HFFc6 (cell line): ENCODE measurements around the gene GNB4. TPM values are rescaled to one million over a fixed set of nuclear protein-coding genes. Genes with fewer than 3 reads are reported as not detected.
A peak's percentile ranks its signal among the peaks of the same experiment; 100 is the strongest.

ENCODE experiments used
- DNase-seq: peaks from one replicate; pipeline ENCODE4 v3.0.0-alpha.2; 2018
- H3K27ac Mint-ChIP-seq: 2 replicates; pipeline ENCODE4 v1.8.0; 2020; ENCODE audit warnings: mild to moderate bottlenecking, mixed read lengths
- H3K27me3 Mint-ChIP-seq: 2 replicates; pipeline ENCODE4 v1.8.0; 2021; ENCODE audit warnings: mild to moderate bottlenecking, moderate library complexity, mixed read lengths; ENCODE audit not compliant: insufficient read depth
- H3K36me3 Mint-ChIP-seq: 2 replicates; pipeline ENCODE4 v1.8.0; 2021; ENCODE audit warnings: low read depth, mixed read lengths
- H3K4me1 Mint-ChIP-seq: 2 replicates; pipeline ENCODE4 v1.8.0; 2020; ENCODE audit warnings: low read depth, mixed read lengths
- H3K4me3 Mint-ChIP-seq: 2 replicates; pipeline ENCODE4 v1.8.0; 2020; ENCODE audit warnings: mild to moderate bottlenecking, moderate library complexity, mixed read lengths
- H3K9me3 Mint-ChIP-seq: 2 replicates; pipeline ENCODE4 v1.8.0; 2020; ENCODE audit warnings: mild to moderate bottlenecking, mixed read lengths
- CTCF ChIP-seq: fragments of 200-600 bp; sonication (generic); IDR thresholded peaks from 2 replicates; pipeline ENCODE4 v1.5.0; 2021; ENCODE audit warnings: antibody characterized with exemption, mild to moderate bottlenecking
- total RNA-seq, 6 experiments: library from RNA; stranded (reverse); fragmentation: NEBNext Ultra II Directional; extraction: Animal tissue kit (Norgen Biotek cat#: 25700); gene quantifications; 2 replicates in 1 of 6; 3 replicates in 5 of 6; pipeline ENCODE4 v1.2.3, GENCODE V29; 2021

Gene GNB4
- total RNA-seq, 6 experiments from 2014 or later = 40.8 to 51.0 (median 46.3) TPM

GRCh38 chr3:179402963-179403362, 48.3 kb downstream of the GNB4 start:
- no peaks in the 10 kb centered on the region; the same call in 1 of the 2 replicates for H3K27me3 Mint-ChIP-seq
- no peak overlapping the region; the same call in 1 of the 2 replicates for H3K27ac Mint-ChIP-seq
- H3K36me3 Mint-ChIP-seq = peaks cover 26% of the 10 kb centered on the region
- peaks cover 21% of the 10 kb centered on the region for H3K4me1 Mint-ChIP-seq
- TF ChIP-seq CTCF = no peak
- DNase-seq = no peak
- no peak overlapping the region for H3K4me3 Mint-ChIP-seq
- H3K9me3 Mint-ChIP-seq = no peaks in the 10 kb centered on the region

- no peak for DNase-seq
- no peak for TF ChIP-seq CTCF
- Mint-ChIP-seq H3K4me3 (no peak overlapping the region), H3K4me1 (peaks cover 21% of the 10 kb centered on the region), H3K27ac (no peak overlapping the region), H3K27me3 (no peaks in the 10 kb centered on the region; the same call in 1 of the 2 replicates), H3K36me3 (peaks cover 26% of the 10 kb centered on the region), H3K9me3 (no peaks in the 10 kb centered on the region)
These were observed 49.7 kb downstream of the GNB4 start for GRCh38 chr3:179401561-179401960.

GRCh38 chr3:179398574-179399231, 52.6 kb downstream of the GNB4 start:
- DNase-seq = peak; percentile 36
- Mint-ChIP-seq H3K36me3 (peaks cover 19% of the 10 kb centered on the region), H3K27ac (peak overlapping the region; percentile 67), H3K4me3 (no peak overlapping the region; the same call in 1 of the 2 replicates), H3K9me3 (no peaks in the 10 kb centered on the region), H3K4me1 (peaks cover 21% of the 10 kb centered on the region), H3K27me3 (no peaks in the 10 kb centered on the region; the same call in 1 of the 2 replicates)
- no peak for TF ChIP-seq CTCF

- Mint-ChIP-seq H3K4me3 (no peak overlapping the region), H3K27ac (no peak overlapping the region), H3K36me3 (peaks cover 13% of the 10 kb centered on the region), H3K27me3 (no peaks in the 10 kb centered on the region), H3K9me3 (no peaks in the 10 kb centered on the region), H3K4me1 (no peaks in the 10 kb centered on the region)
- no peak for DNase-seq
- no peak for TF ChIP-seq CTCF
These were observed 59.4 kb downstream of the GNB4 start for GRCh38 chr3:179391906-179392305.

GRCh38 chr3:179376474-179376873, 74.8 kb downstream of the GNB4 start:
- Mint-ChIP-seq H3K9me3 (no peaks in the 10 kb centered on the region), H3K4me3 (no peak overlapping the region), H3K27ac (no peak overlapping the region), H3K27me3 (0 out of 2 replicates have a peak, but pooled peaks cover 2% of the 10 kb centered on the region), H3K4me1 (no peaks in the 10 kb centered on the region), H3K36me3 (peaks cover 34% of the 10 kb centered on the region)
- no peak for TF ChIP-seq CTCF
- no peak for DNase-seq
